Hepatocyte (in vitro differentiated cells): Measurements from ENCODE around the gene FRY.

Experiments used
- EZH2 ChIP-seq: fragments of 200-600 bp; sonication (generic); IDR thresholded peaks from 2 replicates; pipeline ENCODE4 v1.6.1; 2016; ENCODE audit warnings: antibody characterized with exemption, mild to moderate bottlenecking, borderline replicate concordance
- EZH2phosphoT487 ChIP-seq: fragments of 200-600 bp; sonication (generic); IDR thresholded peaks from one replicate; pipeline ENCODE4 v1.6.1; 2018; ENCODE audit warnings: antibody characterized with exemption, mild to moderate bottlenecking, low read depth, moderate library complexity; ENCODE audit not compliant: unreplicated experiment, severe bottlenecking
- TF ChIP-seq, protein P1 (sequence below): fragments of 200-600 bp; sonication (generic); IDR thresholded peaks from 2 replicates; pipeline ENCODE4 v1.5.1; 2016; ENCODE audit warnings: antibody characterized with exemption, mild to moderate bottlenecking; ENCODE audit not compliant: poor library complexity

DNA sequence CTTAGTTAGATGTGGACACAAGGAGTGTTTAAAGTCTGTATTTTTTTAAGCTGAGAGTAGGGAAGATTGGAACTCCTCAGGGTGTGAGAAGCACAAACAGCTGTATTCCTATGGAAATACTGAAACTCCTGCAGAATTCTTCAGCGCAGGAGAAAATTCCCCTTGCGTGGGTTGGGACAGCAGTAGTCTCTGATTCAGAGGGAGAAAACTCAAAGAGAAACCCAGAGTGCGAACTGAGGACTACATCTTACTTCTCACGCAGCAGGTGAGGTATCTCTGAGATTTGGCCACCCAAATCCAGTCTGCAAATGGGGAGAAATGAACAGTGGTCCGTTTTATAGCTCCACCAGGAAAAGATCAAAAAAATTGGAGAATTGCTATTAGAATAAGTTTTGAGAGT is 60.9 kb downstream of the FRY start:
- TF ChIP-seq, protein P1, sequence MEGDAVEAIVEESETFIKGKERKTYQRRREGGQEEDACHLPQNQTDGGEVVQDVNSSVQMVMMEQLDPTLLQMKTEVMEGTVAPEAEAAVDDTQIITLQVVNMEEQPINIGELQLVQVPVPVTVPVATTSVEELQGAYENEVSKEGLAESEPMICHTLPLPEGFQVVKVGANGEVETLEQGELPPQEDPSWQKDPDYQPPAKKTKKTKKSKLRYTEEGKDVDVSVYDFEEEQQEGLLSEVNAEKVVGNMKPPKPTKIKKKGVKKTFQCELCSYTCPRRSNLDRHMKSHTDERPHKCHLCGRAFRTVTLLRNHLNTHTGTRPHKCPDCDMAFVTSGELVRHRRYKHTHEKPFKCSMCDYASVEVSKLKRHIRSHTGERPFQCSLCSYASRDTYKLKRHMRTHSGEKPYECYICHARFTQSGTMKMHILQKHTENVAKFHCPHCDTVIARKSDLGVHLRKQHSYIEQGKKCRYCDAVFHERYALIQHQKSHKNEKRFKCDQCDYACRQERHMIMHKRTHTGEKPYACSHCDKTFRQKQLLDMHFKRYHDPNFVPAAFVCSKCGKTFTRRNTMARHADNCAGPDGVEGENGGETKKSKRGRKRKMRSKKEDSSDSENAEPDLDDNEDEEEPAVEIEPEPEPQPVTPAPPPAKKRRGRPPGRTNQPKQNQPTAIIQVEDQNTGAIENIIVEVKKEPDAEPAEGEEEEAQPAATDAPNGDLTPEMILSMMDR, result no peak
- no peak for TF ChIP-seq EZH2
- no peak for TF ChIP-seq EZH2phosphoT487
